Osteoblast (primary cell): ENCODE measurements around the gene ATP6V1G2. TPM values are rescaled to one million over a fixed set of nuclear protein-coding genes. Genes with fewer than 3 reads are reported as not detected.
"Not testable (repeated sequence)": the region's sequence is repeated elsewhere in the genome, so short reads cannot be mapped to it uniquely, and the experiment has no call there.

Experiments used
- DNase-seq: peaks from one replicate; pipeline ENCODE4 v3.0.0; 2011; ENCODE audit warnings: low spot score, mixed read lengths; ENCODE audit not compliant: insufficient read length; ENCODE audit errors: missing footprints
- H2AFZ ChIP-seq: 2 replicates; pipeline ENCODE4 v1.6.0; 2011; ENCODE audit warnings: mild to moderate bottlenecking, low read length
- H3K27ac ChIP-seq: 2 replicates; pipeline ENCODE4 v1.5.1; 2011; ENCODE audit warnings: mild to moderate bottlenecking, low read depth, low read length, moderate library complexity
- H3K27me3 ChIP-seq: 2 replicates; pipeline ENCODE4 v1.6.0; 2012; ENCODE audit warnings: mild to moderate bottlenecking, control low read depth, inconsistent platforms, low read length, moderate library complexity; ENCODE audit not compliant: insufficient read depth
- H3K36me3 ChIP-seq: 2 replicates; pipeline ENCODE4 v1.5.1; 2011; ENCODE audit warnings: mild to moderate bottlenecking, low read length, control low read depth, moderate library complexity; ENCODE audit not compliant: insufficient read depth
- H3K4me1 ChIP-seq: 2 replicates; pipeline ENCODE4 v1.5.1; 2011; ENCODE audit warnings: mild to moderate bottlenecking, low read length, control low read depth, moderate library complexity; ENCODE audit not compliant: insufficient read depth
- H3K4me2 ChIP-seq: 2 replicates; pipeline ENCODE4 v1.6.0; 2011; ENCODE audit warnings: mild to moderate bottlenecking, low read length; ENCODE audit not compliant: insufficient read depth
- H3K4me3 ChIP-seq: fragments of 200-600 bp; sonication (generic); 3 replicates; pipeline ENCODE4 v1.5.1; 2012; ENCODE audit warnings: mild to moderate bottlenecking, low read length, inconsistent platforms; ENCODE audit not compliant: insufficient read depth
- H3K79me2 ChIP-seq: 2 replicates; pipeline ENCODE4 v1.6.0; 2012; ENCODE audit warnings: mild to moderate bottlenecking, low read length, control low read depth, inconsistent platforms; ENCODE audit not compliant: insufficient read depth
- H3K9me3 ChIP-seq: 2 replicates; pipeline ENCODE4 v1.5.1; 2011; ENCODE audit warnings: low read depth, low read length, control low read depth
- H4K20me1 ChIP-seq: 2 replicates; pipeline ENCODE4 v1.6.0; 2012; ENCODE audit warnings: mild to moderate bottlenecking, low read length, control low read depth; ENCODE audit not compliant: insufficient read depth
- total RNA-seq: library from RNA; depleted of rRNA; stranded (reverse); fragments of >200 nt; gene quantifications from 2 replicates; pipeline ENCODE4 v1.2.3, GENCODE V29; 2012
- TF ChIP-seq, protein P1 (sequence below): IDR thresholded peaks from 2 replicates; pipeline ENCODE4 v1.5.1; 2011; ENCODE audit warnings: mild to moderate bottlenecking, low read depth, low read length, moderate library complexity; ENCODE audit errors: extremely low read depth

The ATP6V1G2 gene
- total RNA-seq, 1 donor = 2.2 TPM

DNA sequence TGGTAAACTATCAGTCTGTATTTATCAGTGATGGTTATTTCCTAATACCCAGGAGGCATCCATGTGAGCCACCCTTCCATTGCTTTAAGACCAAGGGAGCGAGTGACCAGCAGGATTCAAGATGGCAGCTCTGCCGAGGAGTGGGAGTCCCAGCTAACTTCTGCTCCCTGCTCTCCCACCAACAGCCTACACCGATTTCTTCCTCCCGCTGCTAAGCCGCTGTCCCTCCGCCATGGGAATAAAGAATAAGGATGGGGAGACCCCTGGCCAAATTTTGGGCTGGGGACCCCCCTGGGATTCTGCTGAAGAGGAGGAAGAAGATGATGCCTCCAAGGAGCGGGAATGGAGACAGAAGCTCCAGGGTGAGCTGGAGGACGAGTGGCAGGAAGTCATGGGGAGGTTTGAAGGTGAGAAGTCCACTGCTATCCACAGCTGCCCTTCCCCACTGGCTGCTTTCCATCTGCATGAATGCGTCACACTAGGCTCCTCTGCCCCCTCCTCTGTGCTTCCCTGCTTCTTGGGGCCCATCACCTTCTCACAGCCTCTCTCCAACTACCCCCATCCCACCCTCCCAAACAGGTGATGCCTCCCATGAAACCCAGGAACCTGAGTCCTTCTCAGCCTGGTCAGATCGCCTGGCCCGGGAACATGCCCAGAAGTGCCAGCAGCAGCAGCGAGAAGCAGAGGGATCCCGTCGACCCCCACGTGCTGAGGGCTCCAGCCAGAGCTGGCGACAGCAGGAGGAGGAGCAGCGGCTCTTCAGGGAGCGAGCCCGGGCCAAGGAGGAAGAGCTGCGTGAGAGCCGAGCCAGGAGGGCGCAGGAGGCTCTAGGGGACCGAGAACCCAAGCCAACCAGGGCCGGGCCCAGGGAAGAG is 11.3 kb upstream of the ATP6V1G2 start:
- H3K4me3 ChIP-seq = no peak overlapping the region
- H3K4me2 ChIP-seq = no peak overlapping the region
- H3K4me1 ChIP-seq = peaks cover 25% of the 10 kb centered on the region
- H4K20me1 ChIP-seq = no peaks in the 10 kb centered on the region
- H3K36me3 ChIP-seq = peaks cover 11% of the 10 kb centered on the region
- H3K79me2 ChIP-seq = peaks cover 5% of the 10 kb centered on the region
- DNase-seq = no peak
- no peak overlapping the region for H3K27ac ChIP-seq
- TF ChIP-seq, protein P1, sequence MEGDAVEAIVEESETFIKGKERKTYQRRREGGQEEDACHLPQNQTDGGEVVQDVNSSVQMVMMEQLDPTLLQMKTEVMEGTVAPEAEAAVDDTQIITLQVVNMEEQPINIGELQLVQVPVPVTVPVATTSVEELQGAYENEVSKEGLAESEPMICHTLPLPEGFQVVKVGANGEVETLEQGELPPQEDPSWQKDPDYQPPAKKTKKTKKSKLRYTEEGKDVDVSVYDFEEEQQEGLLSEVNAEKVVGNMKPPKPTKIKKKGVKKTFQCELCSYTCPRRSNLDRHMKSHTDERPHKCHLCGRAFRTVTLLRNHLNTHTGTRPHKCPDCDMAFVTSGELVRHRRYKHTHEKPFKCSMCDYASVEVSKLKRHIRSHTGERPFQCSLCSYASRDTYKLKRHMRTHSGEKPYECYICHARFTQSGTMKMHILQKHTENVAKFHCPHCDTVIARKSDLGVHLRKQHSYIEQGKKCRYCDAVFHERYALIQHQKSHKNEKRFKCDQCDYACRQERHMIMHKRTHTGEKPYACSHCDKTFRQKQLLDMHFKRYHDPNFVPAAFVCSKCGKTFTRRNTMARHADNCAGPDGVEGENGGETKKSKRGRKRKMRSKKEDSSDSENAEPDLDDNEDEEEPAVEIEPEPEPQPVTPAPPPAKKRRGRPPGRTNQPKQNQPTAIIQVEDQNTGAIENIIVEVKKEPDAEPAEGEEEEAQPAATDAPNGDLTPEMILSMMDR = no peak
- no peaks in the 10 kb centered on the region for H3K9me3 ChIP-seq
- no peak overlapping the region for H2AFZ ChIP-seq
- H3K27me3 ChIP-seq = no peaks in the 10 kb centered on the region

DNA sequence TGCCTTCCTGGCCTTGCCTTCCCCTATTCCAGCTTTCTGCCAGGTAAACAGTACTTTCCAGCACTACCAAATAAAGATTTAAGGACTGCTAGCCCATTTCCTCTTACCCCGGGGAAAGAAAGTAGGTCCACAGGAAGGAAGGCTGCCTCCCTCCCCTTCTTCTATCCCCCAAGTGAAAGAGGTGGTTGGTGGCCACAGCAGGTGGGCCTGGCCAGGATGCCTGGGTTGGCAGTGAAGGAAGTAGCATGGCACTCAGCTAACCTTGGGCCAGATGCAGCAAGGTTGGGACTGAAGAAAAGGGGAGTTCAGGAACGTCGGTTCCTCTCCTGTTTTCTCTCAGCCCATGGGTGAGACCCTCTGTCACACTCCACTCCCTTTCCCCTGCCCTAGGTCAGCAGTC is 9.9 kb upstream of the ATP6V1G2 start:
- Histone ChIP-seq H3K4me1 (peaks cover 25% of the 10 kb centered on the region), H3K4me2 (no peak overlapping the region), H3K9me3 (no peaks in the 10 kb centered on the region), H3K79me2 (peaks cover 6% of the 10 kb centered on the region), H3K27me3 (no peaks in the 10 kb centered on the region), H3K27ac (no peak overlapping the region), H3K36me3 (peaks cover 12% of the 10 kb centered on the region), H2AFZ (no peak overlapping the region), H4K20me1 (no peaks in the 10 kb centered on the region), H3K4me3 (no peak overlapping the region)
- TF ChIP-seq, protein P1 = no peak
- DNase-seq = no peak

DNA sequence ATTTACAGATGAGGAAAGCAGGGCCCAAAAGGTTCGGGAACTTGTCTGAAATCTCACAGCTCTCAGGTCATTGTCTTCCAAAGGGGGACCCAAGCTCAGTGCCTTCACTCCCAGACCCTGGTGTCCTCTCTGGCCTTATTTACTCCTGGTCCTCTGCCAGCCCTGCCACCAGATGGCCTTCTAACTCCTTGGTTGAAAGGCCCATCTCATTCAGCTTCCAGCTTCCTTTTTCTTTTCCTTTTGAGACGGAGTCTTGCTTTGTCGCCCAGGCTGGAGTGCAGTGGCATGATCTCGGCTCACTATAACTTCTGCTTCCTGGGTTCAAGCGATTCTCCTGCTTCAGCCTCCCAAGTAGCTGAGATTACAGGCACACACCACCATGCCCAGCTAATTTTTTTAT is 5.0 kb upstream of the ATP6V1G2 start:
- not testable (repeated sequence) for H3K4me2 ChIP-seq, H4K20me1 ChIP-seq, H2AFZ ChIP-seq, H3K27ac ChIP-seq, H3K9me3 ChIP-seq, H3K27me3 ChIP-seq, H3K4me3 ChIP-seq
- Histone ChIP-seq H3K79me2 (peaks cover 29% of the 10 kb centered on the region), H3K36me3 (peaks cover 24% of the 10 kb centered on the region), H3K4me1 (peaks cover 19% of the 10 kb centered on the region)
- peak; percentile 84 for DNase-seq
- TF ChIP-seq, protein P1 = peak; percentile 48

DNA sequence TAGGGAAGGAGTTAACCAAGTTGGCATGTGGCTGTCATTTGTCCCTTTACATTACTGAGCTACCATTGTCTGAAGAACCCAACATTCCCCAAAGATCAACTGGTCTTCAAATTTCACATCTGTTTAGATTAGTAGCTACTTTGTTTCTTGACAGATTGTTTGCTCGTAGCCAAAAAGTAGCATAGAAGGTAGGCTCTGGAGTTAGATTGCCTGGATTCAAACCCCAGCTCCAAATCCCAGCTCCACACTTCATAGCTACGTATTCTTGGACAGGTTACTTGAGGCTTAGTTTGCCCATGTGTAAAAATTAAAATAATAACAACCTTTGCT is 2.1 kb upstream of the ATP6V1G2 start:
- H3K36me3 ChIP-seq = peaks cover 20% of the 10 kb centered on the region
- peak overlapping the region; percentile 75 for H3K4me3 ChIP-seq
- H3K4me1 ChIP-seq = peaks cover 20% of the 10 kb centered on the region
- H3K27ac ChIP-seq = peak overlapping the region; percentile 87
- no peaks in the 10 kb centered on the region for H3K9me3 ChIP-seq
- no peak for DNase-seq
- H4K20me1 ChIP-seq = no peaks in the 10 kb centered on the region
- peak overlapping the region; percentile 95 for H3K4me2 ChIP-seq
- H3K79me2 ChIP-seq = peaks cover 25% of the 10 kb centered on the region
- H3K27me3 ChIP-seq = no peaks in the 10 kb centered on the region
- TF ChIP-seq, protein P1 = no peak
- no peak overlapping the region for H2AFZ ChIP-seq
